HG02885 (cell line): ENCODE data around the gene RGS17.
"Not testable (repeated sequence)": the region's sequence is repeated elsewhere in the genome, so short reads cannot be mapped to it uniquely, and the experiment has no call there.

Experiments
- ATAC-seq: cut with Tn5 transposase; IDR thresholded peaks from one replicate; pipeline ENCODE4 v1.9.1; 2021; ENCODE audit warnings: mild to moderate bottlenecking; ENCODE audit not compliant: unreplicated experiment, poor library complexity

Gene RGS17

DNA sequence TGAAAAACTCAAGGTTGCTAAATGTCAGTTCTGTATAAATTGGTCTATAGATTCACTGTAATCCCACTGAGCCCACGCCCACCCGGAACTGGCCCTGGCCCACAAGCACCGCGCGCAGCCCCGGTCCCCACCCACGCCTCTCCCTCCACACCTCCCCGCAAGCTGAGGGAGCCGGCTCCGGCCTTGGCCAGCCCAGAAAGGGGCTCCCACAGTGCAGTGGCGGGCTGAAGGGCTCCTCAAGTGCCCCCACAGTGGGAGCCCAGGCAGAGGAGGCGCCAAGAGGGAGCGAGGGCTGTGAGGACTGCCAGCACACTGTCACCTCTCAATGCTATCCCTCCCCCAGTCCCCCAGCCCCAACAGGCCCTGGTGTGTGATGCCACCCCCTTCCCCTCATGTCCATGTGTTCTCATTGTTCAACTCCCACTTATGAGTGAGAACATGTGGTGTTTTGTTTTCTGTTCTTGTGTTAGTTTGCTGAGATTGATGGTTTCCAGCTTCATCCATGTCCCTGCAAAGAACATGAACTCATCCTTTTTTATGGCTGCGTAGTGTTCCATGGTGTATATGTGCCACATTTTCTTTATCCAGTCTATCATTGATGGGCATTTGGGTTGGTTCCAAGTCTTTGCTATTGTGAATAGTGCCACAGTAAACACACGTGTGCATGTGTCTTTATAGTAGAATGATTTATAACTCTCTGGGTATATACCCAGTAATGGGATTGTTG, 164.8 kb downstream of the RGS17 start:
- not testable (repeated sequence) for ATAC-seq

DNA sequence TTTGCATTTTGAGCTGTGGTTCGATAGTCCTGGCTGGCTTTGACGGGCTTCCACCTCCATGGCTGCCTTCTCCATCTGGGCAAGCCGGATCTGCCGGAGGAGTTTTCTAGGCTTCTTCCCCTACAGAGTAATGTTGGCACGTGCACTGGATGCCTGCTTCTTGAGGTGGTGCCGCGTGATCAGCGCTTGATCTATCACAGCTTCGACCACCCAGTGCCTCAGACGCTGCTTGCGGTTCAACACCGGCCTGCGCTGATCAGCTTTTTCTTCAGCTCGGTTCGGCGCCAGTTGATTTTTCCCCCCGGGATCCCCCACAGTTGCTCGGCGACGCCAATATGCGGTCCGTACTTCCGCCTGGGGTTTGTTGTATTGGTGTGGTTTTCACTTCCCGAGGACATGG, 171.7 kb downstream of the RGS17 start:
- ATAC-seq: no peak

DNA sequence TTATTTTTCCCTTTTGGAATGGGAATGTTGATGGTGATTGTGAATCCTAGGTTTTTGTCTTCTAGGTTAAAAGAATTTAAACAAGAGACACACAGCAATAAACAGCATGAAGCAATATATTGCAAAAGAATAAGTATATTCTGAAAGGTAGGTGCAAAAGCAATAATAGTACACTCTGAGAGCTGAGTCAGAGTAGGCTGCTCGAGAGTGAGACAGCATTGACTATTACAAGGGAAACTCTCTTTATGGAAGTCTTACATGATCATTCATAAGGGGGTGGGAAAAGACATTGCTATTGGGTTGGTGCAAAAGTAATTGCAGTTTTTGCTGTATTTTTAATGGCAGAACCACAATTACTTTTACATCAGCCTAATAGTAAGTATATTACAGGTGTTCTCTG, 173.3 kb downstream of the RGS17 start:
- no peak for ATAC-seq
